ENCODE data around the gene FLT1. TPM values are rescaled to one million over a fixed set of nuclear protein-coding genes. Genes with fewer than 3 reads are reported as not detected.

FLT1 gene
- total RNA-seq, 1 donor from 2014 or later: not detected

DNA sequence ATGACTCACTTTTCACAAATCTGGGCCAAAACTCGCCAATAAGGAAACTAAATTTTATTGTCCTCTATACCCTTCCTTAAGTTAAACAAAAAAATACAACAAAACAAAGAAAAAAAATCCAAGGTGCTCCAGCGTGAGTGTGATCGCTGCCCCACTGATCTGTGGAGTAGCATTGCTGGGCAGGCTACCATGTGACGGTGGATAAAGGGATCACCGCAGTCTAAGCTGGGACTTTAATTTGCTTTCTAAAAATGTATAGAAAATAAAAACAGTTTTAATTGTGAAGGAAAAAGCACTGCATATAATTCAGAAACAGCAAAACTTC, 92.9 kb downstream of the FLT1 start:
- no peak for DNase-seq (ENCODE audit: low read depth, low spot score)
- Mint-ChIP-seq H3K4me1 (no peaks in the 10 kb centered on the region), H3K27ac (ENCODE audit: unreplicated experiment) (no peak overlapping the region), H3K36me3 (ENCODE audit: low read depth) (no peaks in the 10 kb centered on the region), H3K4me3 (no peak overlapping the region), H3K27me3 (ENCODE audit: low read depth) (no peaks in the 10 kb centered on the region), H3K9me3 (no peaks in the 10 kb centered on the region)
- no peak for TF ChIP-seq CTCF (conservative IDR thresholded peaks at IDR 0.05)

GRCh38 chr13:28401303-28402056, 93.4 kb downstream of the FLT1 start:
- H3K27me3 Mint-ChIP-seq (ENCODE audit: low read depth): no peaks in the 10 kb centered on the region

GRCh38 chr13:28396053-28396452, 98.9 kb downstream of the FLT1 start:
- H3K9me3 Mint-ChIP-seq: no peaks in the 10 kb centered on the region
- no peak overlapping the region for H3K4me3 Mint-ChIP-seq
- no peaks in the 10 kb centered on the region for H3K27me3 Mint-ChIP-seq (ENCODE audit: low read depth)
- no peak overlapping the region for H3K27ac Mint-ChIP-seq (ENCODE audit: unreplicated experiment)
- TF ChIP-seq CTCF (conservative IDR thresholded peaks at IDR 0.05): no peak
- no peak for DNase-seq (ENCODE audit: low read depth, low spot score)
- no peaks in the 10 kb centered on the region for H3K4me1 Mint-ChIP-seq
- no peaks in the 10 kb centered on the region for H3K36me3 Mint-ChIP-seq (ENCODE audit: low read depth)

More at GRCh38 chr13:28401303-28402056, 93.4 kb downstream of the FLT1 start:
- Mint-ChIP-seq H3K9me3 (no peaks in the 10 kb centered on the region), H3K4me1 (no peaks in the 10 kb centered on the region), H3K4me3 (no peak overlapping the region), H3K27ac (ENCODE audit: unreplicated experiment) (no peak overlapping the region), H3K36me3 (ENCODE audit: low read depth) (no peaks in the 10 kb centered on the region)
- no peak for DNase-seq (ENCODE audit: low read depth, low spot score)
- no peak for TF ChIP-seq CTCF (conservative IDR thresholded peaks at IDR 0.05)

DNA sequence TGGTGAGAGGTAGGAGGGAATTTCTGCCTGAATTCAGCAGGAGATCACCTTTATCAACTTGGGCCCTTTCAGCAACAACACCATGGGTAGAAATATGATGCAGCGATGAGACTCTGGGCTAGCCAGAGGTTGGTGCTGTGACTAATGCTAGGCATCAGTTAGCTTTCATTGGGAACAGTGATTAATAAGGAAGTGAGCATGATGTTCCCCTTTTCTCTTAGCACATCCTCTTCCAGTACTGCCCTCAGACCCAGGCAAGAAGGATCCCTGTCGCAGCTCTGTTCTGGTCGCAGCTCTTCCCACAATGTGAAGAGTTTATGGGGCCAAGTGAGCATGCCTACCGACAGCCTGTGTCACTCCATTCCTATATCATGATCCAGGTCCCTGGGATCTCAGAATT, 100.5 kb downstream of the FLT1 start:
- no peak for DNase-seq (ENCODE audit: low read depth, low spot score)
- Mint-ChIP-seq H3K36me3 (ENCODE audit: low read depth) (no peaks in the 10 kb centered on the region), H3K27ac (ENCODE audit: unreplicated experiment) (no peak overlapping the region), H3K27me3 (ENCODE audit: low read depth) (peaks cover 5% of the 10 kb centered on the region), H3K9me3 (no peaks in the 10 kb centered on the region), H3K4me3 (no peak overlapping the region), H3K4me1 (no peaks in the 10 kb centered on the region)
- TF ChIP-seq CTCF (conservative IDR thresholded peaks at IDR 0.05): no peak

GRCh38 chr13:28392896-28393505, 101.9 kb downstream of the FLT1 start:
- H3K27me3 Mint-ChIP-seq (ENCODE audit: low read depth): peaks cover 5% of the 10 kb centered on the region
- no peaks in the 10 kb centered on the region for H3K4me1 Mint-ChIP-seq
- no peaks in the 10 kb centered on the region for H3K36me3 Mint-ChIP-seq (ENCODE audit: low read depth)

More at GRCh38 chr13:28392896-28393505, 101.9 kb downstream of the FLT1 start:
- Mint-ChIP-seq H3K4me3 (no peak overlapping the region), H3K9me3 (no peaks in the 10 kb centered on the region), H3K27ac (ENCODE audit: unreplicated experiment) (no peak overlapping the region)
- no peak for DNase-seq (ENCODE audit: low read depth, low spot score)
- TF ChIP-seq CTCF (conservative IDR thresholded peaks at IDR 0.05): no peak

Data from neural crest cell (in vitro differentiated cells).